ENCODE data around the gene FKBP5. TPM values are rescaled to one million over a fixed set of nuclear protein-coding genes. Genes with fewer than 3 reads are reported as not detected.

Gene FKBP5
- total RNA-seq, 4 donors from 2014 or later = 304 to 768 (median 608) TPM

- Histone ChIP-seq H3K9me3 (no peaks in the 10 kb centered on the region), H3K36me3 (no peaks in the 10 kb centered on the region), H3K27ac (no peak overlapping the region), H3K27me3 (no peaks in the 10 kb centered on the region), H3K4me3 (no peak overlapping the region), H3K4me1 (no peaks in the 10 kb centered on the region)
- WGBS, 2 donors = 64 to 73% methylated on average over 6 of the region's 6 CpGs
- DNase-seq (ENCODE audit: low spot score in 2 of 2) = no peak
- TF ChIP-seq POLR2A (IDR thresholded peaks at IDR 0.05) (no peak), EP300 (IDR thresholded peaks at IDR 0.05) (no peak), CTCF (IDR thresholded peaks at IDR 0.05) (no peak)
Observed at GRCh38 chr6:35533981-35534380, 154.7 kb downstream of the FKBP5 start.

GRCh38 chr6:35532126-35532525, 156.6 kb downstream of the FKBP5 start:
- Histone ChIP-seq H3K4me3 (no peak overlapping the region), H3K27ac (no peak overlapping the region), H3K36me3 (no peaks in the 10 kb centered on the region), H3K27me3 (no peaks in the 10 kb centered on the region), H3K4me1 (no peaks in the 10 kb centered on the region), H3K9me3 (no peaks in the 10 kb centered on the region)
- 79 to 82% methylated on average over 4 of the region's 4 CpGs for WGBS, 2 donors
- no peak for TF ChIP-seq EP300 (IDR thresholded peaks at IDR 0.05)
- no peak for TF ChIP-seq CTCF (IDR thresholded peaks at IDR 0.05)
- no peak for TF ChIP-seq POLR2A (IDR thresholded peaks at IDR 0.05)
- no peak for DNase-seq (ENCODE audit: low spot score in 2 of 2)

- no peaks in the 10 kb centered on the region for H3K36me3 ChIP-seq
- H3K4me1 ChIP-seq = peaks cover 0 to 9% (median 0%) of the 10 kb centered on the region in 4 donors
- WGBS, 2 donors = 87 to 91% methylated on average over 3 of the region's 3 CpGs
- TF ChIP-seq EP300 (IDR thresholded peaks at IDR 0.05) (no peak), POLR2A (IDR thresholded peaks at IDR 0.05) (no peak), CTCF (IDR thresholded peaks at IDR 0.05) (no peak)
- no peak for DNase-seq (ENCODE audit: low spot score in 2 of 2)
- H3K9me3 ChIP-seq = no peaks in the 10 kb centered on the region
- H3K27ac ChIP-seq = no peak overlapping the region
- no peak overlapping the region for H3K4me3 ChIP-seq
- H3K27me3 ChIP-seq = no peaks in the 10 kb centered on the region
Observed at GRCh38 chr6:35524380-35525020, 164.2 kb downstream of the FKBP5 start.

Small RNA genes lying within 50 kb of the gene (small RNA-seq; reads per million reads assigned to genes)
- gene MIR5690 (not detected), gene RF00561 (not detected)

Other genes starting within 250 kb of the FKBP5 start
- 1 to 10 TPM; 8.1 to 9.6 (median 8.4) TPM for gene FANCE, start 236.6 kb downstream of the FKBP5 start, total RNA-seq
- gene RPL10A, start 220.5 kb downstream of the FKBP5 start, total RNA-seq = 1,000 to 10,000 TPM in 3 of 4 donors, 100 to 1,000 TPM in 1; 952 to 1,436 (median 1,121) TPM
- 10 to 100 TPM in 3 of 4 donors, 1 to 10 TPM in 1; 9.8 to 20.1 (median 13.6) TPM for gene TEAD3, start 191.8 kb downstream of the FKBP5 start, total RNA-seq
- gene TULP1, start 176.0 kb downstream of the FKBP5 start, total RNA-seq = under 1 TPM in 1 of 4 donors, not detected in 3; 0.60 TPM
- 1 to 10 TPM in 2 of 4 donors, not detected in 2; 2.2 to 2.9 TPM for gene ARMC12, start 48.1 kb upstream of the FKBP5 start, total RNA-seq
- gene CLPSL2, start 87.7 kb upstream of the FKBP5 start, total RNA-seq = not detected
- not detected for gene CLPSL1, start 92.1 kb upstream of the FKBP5 start, total RNA-seq
- gene CLPS, start 108.4 kb upstream of the FKBP5 start, total RNA-seq = 10 to 100 TPM in 3 of 4 donors, 1 to 10 TPM in 1; 3.9 to 32.7 (median 13.0) TPM
- not detected for gene LHFPL5, start 116.4 kb upstream of the FKBP5 start, total RNA-seq
- gene SRPK1, start 232.2 kb upstream of the FKBP5 start, total RNA-seq = 10 to 100 TPM; 23.2 to 48.0 (median 40.2) TPM

Measured in tibial nerve (tissue), 4 donors.